ENCODE data around the gene CNTNAP2.
"Not testable (repeated sequence)": the region's sequence is repeated elsewhere in the genome, so short reads cannot be mapped to it uniquely, and the experiment has no call there.

Gene CNTNAP2

DNA sequence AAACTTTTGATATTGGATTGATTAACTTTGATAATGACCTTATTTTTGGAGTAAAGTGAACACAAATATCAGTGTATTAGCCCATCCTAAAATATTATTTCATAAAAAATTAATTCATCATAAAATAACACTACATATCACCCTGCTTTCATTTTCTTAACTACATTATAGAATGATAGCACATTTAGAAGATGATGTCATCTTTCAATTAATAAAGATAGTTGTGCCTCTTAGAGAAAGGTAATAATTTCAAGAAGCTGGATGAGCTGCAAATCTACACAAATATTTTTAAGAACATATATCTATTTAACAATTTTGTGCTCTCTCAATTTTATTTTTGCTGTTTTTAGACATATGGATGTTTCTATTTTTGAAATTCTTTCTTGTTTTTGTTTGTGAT, 126.1 kb downstream of the CNTNAP2 start:
- Histone ChIP-seq H2AFZ (ENCODE audit: low read depth, low read length) (no peak overlapping the region), H3K27me3 (ENCODE audit: insufficient read depth, low read length, poor library complexity) (no peaks in the 10 kb centered on the region)
- no peak for ATAC-seq (ENCODE audit: insufficient read depth, low read depth)

DNA sequence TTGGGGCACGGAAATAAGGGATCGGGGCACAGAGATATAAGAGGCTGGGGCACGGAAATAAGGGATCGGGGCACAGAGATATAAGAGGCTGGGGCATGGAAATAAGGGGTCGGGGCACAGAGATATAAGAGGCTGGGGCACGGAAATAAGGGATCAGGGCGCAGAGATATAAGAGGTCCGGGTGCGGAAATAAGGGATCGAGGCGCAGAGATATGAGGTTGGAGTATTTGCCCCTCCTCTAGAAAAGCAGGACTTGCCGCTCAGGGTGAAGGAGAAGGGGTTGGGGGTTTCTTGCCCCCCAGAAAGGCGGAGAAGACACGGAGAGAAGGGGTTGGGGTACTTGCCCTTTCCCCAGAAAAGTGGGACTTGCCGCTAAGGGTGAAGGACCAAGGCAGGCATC, 131.4 kb downstream of the CNTNAP2 start:
- H3K9ac ChIP-seq (ENCODE audit: low read depth, low read length); H4K20me1 ChIP-seq (ENCODE audit: insufficient read depth, low read length); H3K4me1 ChIP-seq (ENCODE audit: insufficient read depth, low read length); H3K4me3 ChIP-seq (ENCODE audit: low read depth in 1 of 2, low read length in 2 of 2); ATAC-seq (ENCODE audit: insufficient read depth, low read depth); H3K4me2 ChIP-seq (ENCODE audit: insufficient read depth, low read length); H3K27me3 ChIP-seq (ENCODE audit: insufficient read depth, low read length, poor library complexity); H2AFZ ChIP-seq (ENCODE audit: low read depth, low read length); DNase-seq; H3K27ac ChIP-seq (ENCODE audit: low read length); H3K9me3 ChIP-seq (ENCODE audit: insufficient read depth, low read length, severe bottlenecking); H3K79me2 ChIP-seq (ENCODE audit: insufficient read depth, low read length); H3K36me3 ChIP-seq (ENCODE audit: insufficient read depth, low read length): not testable (repeated sequence)

More for the DNA sequence above, 126.1 kb downstream of the CNTNAP2 start:
- Histone ChIP-seq H3K4me2 (ENCODE audit: insufficient read depth, low read length) (no peak overlapping the region), H3K27ac (ENCODE audit: low read length) (no peak overlapping the region), H3K4me1 (ENCODE audit: insufficient read depth, low read length) (no peaks in the 10 kb centered on the region), H3K9me3 (ENCODE audit: insufficient read depth, low read length, severe bottlenecking) (no peaks in the 10 kb centered on the region), H3K79me2 (ENCODE audit: insufficient read depth, low read length) (no peaks in the 10 kb centered on the region), H3K9ac (ENCODE audit: low read depth, low read length) (no peak overlapping the region), H3K4me3 (ENCODE audit: low read depth in 1 of 2, low read length in 2 of 2) (no peak overlapping the region), H3K36me3 (ENCODE audit: insufficient read depth, low read length) (no peaks in the 10 kb centered on the region), H4K20me1 (ENCODE audit: insufficient read depth, low read length) (no peaks in the 10 kb centered on the region)
- no peak for DNase-seq
- no peak for TF ChIP-seq EZH2 (IDR thresholded peaks at IDR 0.05; ENCODE audit: borderline replicate concordance, low read depth, low read length, severe bottlenecking)
- no peak for TF ChIP-seq CTCF (IDR thresholded peaks at IDR 0.05; ENCODE audit: borderline replicate concordance, extremely low read depth, low read length, poor library complexity, severe bottlenecking)

GRCh38 chr7:146248744-146249143, 132.1 kb downstream of the CNTNAP2 start:
- H3K9ac ChIP-seq (ENCODE audit: low read depth, low read length); ATAC-seq (ENCODE audit: insufficient read depth, low read depth): not testable (repeated sequence)

DNA sequence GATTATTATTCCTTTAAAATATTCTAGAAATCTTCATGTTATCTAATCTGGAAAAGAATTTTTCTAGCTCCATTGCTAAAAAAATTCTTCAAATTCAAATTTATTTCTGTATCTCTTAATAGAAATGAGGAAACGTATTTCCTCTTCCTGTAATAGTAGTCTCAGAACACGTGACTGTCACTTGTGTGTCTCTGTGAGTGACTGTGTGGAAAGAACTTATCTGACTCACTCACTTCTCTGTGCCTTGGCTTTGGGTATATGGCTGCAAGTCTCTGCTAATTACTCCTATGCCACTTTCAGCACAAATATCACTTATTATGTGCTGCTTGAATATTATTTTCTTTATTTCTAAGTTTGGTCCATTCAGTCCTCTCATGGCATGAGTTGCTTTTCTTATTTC, 132.7 kb downstream of the CNTNAP2 start:
- no peaks in the 10 kb centered on the region for H3K27me3 ChIP-seq (ENCODE audit: insufficient read depth, low read length, poor library complexity)
- ATAC-seq (ENCODE audit: insufficient read depth, low read depth) (no peak), DNase-seq (no peak)
- H3K4me3 ChIP-seq (ENCODE audit: low read depth in 1 of 2, low read length in 2 of 2) = no peak overlapping the region
- peaks cover 2% of the 10 kb centered on the region for H3K9me3 ChIP-seq (ENCODE audit: insufficient read depth, low read length, severe bottlenecking)
- no peaks in the 10 kb centered on the region for H4K20me1 ChIP-seq (ENCODE audit: insufficient read depth, low read length)
- TF ChIP-seq CTCF (IDR thresholded peaks at IDR 0.05; ENCODE audit: borderline replicate concordance, extremely low read depth, low read length, poor library complexity, severe bottlenecking) (no peak), EZH2 (IDR thresholded peaks at IDR 0.05; ENCODE audit: borderline replicate concordance, low read depth, low read length, severe bottlenecking) (no peak)
- no peaks in the 10 kb centered on the region for H3K36me3 ChIP-seq (ENCODE audit: insufficient read depth, low read length)
- no peaks in the 10 kb centered on the region for H3K4me1 ChIP-seq (ENCODE audit: insufficient read depth, low read length)
- H2AFZ ChIP-seq (ENCODE audit: low read depth, low read length) = no peak overlapping the region
- no peaks in the 10 kb centered on the region for H3K79me2 ChIP-seq (ENCODE audit: insufficient read depth, low read length)
- H3K9ac ChIP-seq (ENCODE audit: low read depth, low read length) = no peak overlapping the region
- no peak overlapping the region for H3K4me2 ChIP-seq (ENCODE audit: insufficient read depth, low read length)
- H3K27ac ChIP-seq (ENCODE audit: low read length) = no peak overlapping the region

More at GRCh38 chr7:146248744-146249143, 132.1 kb downstream of the CNTNAP2 start:
- H2AFZ ChIP-seq (ENCODE audit: low read depth, low read length); H3K79me2 ChIP-seq (ENCODE audit: insufficient read depth, low read length); H3K36me3 ChIP-seq (ENCODE audit: insufficient read depth, low read length); H3K27ac ChIP-seq (ENCODE audit: low read length); H3K4me3 ChIP-seq (ENCODE audit: low read depth in 1 of 2, low read length in 2 of 2); H3K27me3 ChIP-seq (ENCODE audit: insufficient read depth, low read length, poor library complexity); H3K4me2 ChIP-seq (ENCODE audit: insufficient read depth, low read length); H3K4me1 ChIP-seq (ENCODE audit: insufficient read depth, low read length); H4K20me1 ChIP-seq (ENCODE audit: insufficient read depth, low read length); DNase-seq; H3K9me3 ChIP-seq (ENCODE audit: insufficient read depth, low read length, severe bottlenecking): not testable (repeated sequence)
